HEK293T (cell line): ENCODE results near the gene CEP170B.

Source experiments
- CTCF ChIA-PET: fragments of 350-600 bp; formaldehyde crosslinking; extraction: SDS; loops from one replicate; lab custom pipeline; 2021; ENCODE audit warnings: antibody characterized with exemption, inconsistent platforms; lab: Yijun Ruan, JAX
- POLR2A ChIA-PET: fragments of 350-600 bp; formaldehyde crosslinking; extraction: SDS; loops from one replicate; lab custom pipeline; 2020; ENCODE audit warnings: antibody characterized with exemption, inconsistent platforms; lab: Yijun Ruan, JAX
- DNase-seq: peaks from one replicate; pipeline ENCODE4 v3.0.0; 2012; ENCODE audit warnings: mixed read lengths; ENCODE audit errors: extremely low spot score
- ARNT ChIP-seq: fragments of 450-650 bp; IDR thresholded peaks from 2 replicates; pipeline ENCODE4 v1.6.1; 2017; ENCODE audit warnings: mild to moderate bottlenecking
- BHLHE40 ChIP-seq: fragments of 450-650 bp; IDR thresholded peaks from 2 replicates; pipeline ENCODE4 v1.6.1; 2016; ENCODE audit warnings: mild to moderate bottlenecking, moderate library complexity, borderline replicate concordance
- CTBP1 ChIP-seq: fragments of 450-650 bp; IDR thresholded peaks from 2 replicates; pipeline ENCODE4 v1.6.1; 2016; ENCODE audit warnings: borderline replicate concordance
- ELF4 ChIP-seq: fragments of 450-650 bp; IDR thresholded peaks from 2 replicates; pipeline ENCODE4 v1.6.1; 2017; ENCODE audit warnings: antibody characterized with exemption
- FOXA1 ChIP-seq: fragments of 450-650 bp; IDR thresholded peaks from 2 replicates; pipeline ENCODE4 v1.6.1; 2016; ENCODE audit warnings: mild to moderate bottlenecking
- FOXK2 ChIP-seq: fragments of 450-650 bp; IDR thresholded peaks from 2 replicates; pipeline ENCODE4 v1.6.1; 2016; ENCODE audit warnings: mild to moderate bottlenecking
- FOXM1 ChIP-seq: fragments of 450-650 bp; IDR thresholded peaks from 2 replicates; pipeline ENCODE4 v1.6.1; 2017; ENCODE audit warnings: mild to moderate bottlenecking, borderline replicate concordance
- HDGF ChIP-seq: fragments of 450-650 bp; IDR thresholded peaks from 2 replicates; pipeline ENCODE4 v1.6.1; 2017; ENCODE audit warnings: antibody characterized with exemption, borderline replicate concordance
- L3MBTL2 ChIP-seq: fragments of 450-650 bp; conservative IDR thresholded peaks from 2 replicates; pipeline ENCODE4 v1.6.1; 2016; ENCODE audit warnings: mild to moderate bottlenecking
- LEF1 ChIP-seq: fragments of 450-650 bp; IDR thresholded peaks from 2 replicates; pipeline ENCODE4 v1.6.1; 2017; ENCODE audit warnings: mild to moderate bottlenecking, borderline replicate concordance
- NFRKB ChIP-seq: fragments of 450-650 bp; IDR thresholded peaks from 2 replicates; pipeline ENCODE4 v1.6.1; 2016; ENCODE audit warnings: mild to moderate bottlenecking, moderate library complexity
- SP1 ChIP-seq: fragments of 450-650 bp; IDR thresholded peaks from 2 replicates; pipeline ENCODE4 v1.6.1; 2017
- SUZ12 ChIP-seq: fragments of 450-650 bp; IDR thresholded peaks from 2 replicates; pipeline ENCODE4 v1.6.1; 2016; ENCODE audit warnings: mild to moderate bottlenecking
- TARDBP ChIP-seq: fragments of 450-650 bp; IDR thresholded peaks from 2 replicates; pipeline ENCODE4 v1.6.1; 2016
- ZNF384 ChIP-seq: fragments of 450-650 bp; IDR thresholded peaks from 2 replicates; pipeline ENCODE4 v1.6.1; 2016
- TF ChIP-seq, protein P1 (sequence below): fragments of 450-650 bp; IDR thresholded peaks from 2 replicates; pipeline ENCODE4 v1.6.1; 2016

The CEP170B gene

DNA sequence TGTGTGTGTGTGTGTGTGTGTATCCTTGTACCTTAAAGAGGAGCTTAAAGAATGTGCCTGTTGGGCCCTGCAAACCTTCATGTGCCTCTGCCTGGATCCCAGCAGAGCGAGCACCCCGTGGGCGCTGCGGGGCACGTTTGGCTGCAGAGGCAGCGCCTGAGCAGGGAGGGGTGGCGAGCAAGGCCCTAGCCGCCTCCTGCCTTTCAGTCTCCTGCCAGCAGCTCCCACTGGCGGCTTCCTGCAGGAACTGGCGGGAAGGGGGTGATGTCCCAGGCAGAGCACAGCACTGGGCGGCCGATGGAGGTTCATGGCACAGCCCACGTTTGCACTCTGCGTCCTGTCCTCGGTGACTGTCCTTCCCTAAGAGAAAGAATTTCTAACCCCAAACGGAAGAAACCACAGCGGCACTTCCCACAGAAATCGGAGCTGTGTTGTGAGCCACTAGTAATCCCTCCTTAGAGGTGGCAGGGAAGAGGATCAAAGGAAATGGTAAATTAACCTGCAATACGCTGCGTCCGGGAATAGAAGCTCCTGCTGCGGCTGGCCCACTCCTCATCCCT, 44.3 kb upstream of the CEP170B start:
- ChIA-PET POLR2A (interaction anchor here (1.2 to 1.7 kb wide), 2 partner anchors 26 to 50 kb away, joined by 5 to 6 read pairs; partner anchors contain the start of gene AKT1), CTCF (interaction anchor here (0.6 to 1.5 kb wide), 4 partner anchors 52 to 497 kb away, joined by 3 to 10 read pairs (median 3); partner anchors contain the start of gene SIVA1)
- TF ChIP-seq FOXA1 (no peak), ELF4 (no peak), SP1 (no peak), NFRKB (no peak), SUZ12 (no peak), TARDBP (no peak), BHLHE40 (no peak), L3MBTL2 (no peak), LEF1 (no peak), ARNT (no peak), FOXK2 (no peak), ZNF384 (no peak), CTBP1 (no peak), FOXM1 (no peak), HDGF (no peak)
- TF ChIP-seq, protein P1, sequence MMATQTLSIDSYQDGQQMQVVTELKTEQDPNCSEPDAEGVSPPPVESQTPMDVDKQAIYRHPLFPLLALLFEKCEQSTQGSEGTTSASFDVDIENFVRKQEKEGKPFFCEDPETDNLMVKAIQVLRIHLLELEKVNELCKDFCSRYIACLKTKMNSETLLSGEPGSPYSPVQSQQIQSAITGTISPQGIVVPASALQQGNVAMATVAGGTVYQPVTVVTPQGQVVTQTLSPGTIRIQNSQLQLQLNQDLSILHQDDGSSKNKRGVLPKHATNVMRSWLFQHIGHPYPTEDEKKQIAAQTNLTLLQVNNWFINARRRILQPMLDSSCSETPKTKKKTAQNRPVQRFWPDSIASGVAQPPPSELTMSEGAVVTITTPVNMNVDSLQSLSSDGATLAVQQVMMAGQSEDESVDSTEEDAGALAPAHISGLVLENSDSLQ, result no peak
- no peak for DNase-seq

DNA sequence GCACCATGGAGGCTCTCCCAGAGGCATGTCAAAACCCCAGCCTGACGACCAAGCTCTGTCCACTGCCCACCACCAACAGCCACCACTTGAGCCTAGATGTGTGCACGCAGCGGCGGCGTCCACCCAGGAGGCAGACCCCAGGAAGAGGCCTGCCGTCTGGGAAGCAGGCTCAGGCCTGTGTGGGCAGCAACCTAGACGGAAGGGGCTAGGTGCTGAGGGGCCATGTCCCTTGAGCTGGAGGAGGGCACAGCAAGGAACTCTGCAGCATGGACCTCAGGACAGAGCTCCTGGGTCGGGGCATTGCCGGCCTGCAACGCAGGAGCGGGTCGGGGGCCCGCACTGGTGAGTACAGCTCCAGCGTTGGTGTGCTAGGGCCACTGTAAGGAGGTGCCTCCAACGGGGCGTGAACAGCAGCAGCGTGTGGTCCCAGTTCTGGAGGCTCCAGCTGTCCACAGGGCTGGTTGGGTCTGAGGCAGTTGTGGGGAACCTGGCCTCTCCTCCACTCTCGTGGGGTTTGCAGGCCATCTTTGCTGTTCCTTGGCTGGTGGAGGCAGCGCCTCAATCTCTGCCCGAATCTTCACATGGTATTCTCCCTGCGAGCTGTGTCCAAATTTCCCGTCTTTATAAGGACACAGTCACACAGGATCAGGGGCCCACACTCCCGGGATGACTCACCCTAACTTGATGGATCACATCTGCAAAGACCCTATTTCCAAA, 43.7 kb upstream of the CEP170B start:
- DNase-seq, result no peak
- TF ChIP-seq FOXA1, result no peak
- TF ChIP-seq ARNT, result no peak
- no peak for TF ChIP-seq SUZ12
- ChIA-PET CTCF (interaction anchor here (1.5 kb wide), 1 partner anchor 53 kb away, joined by 10 read pairs; no protein-coding TSS in a partner anchor), POLR2A (interaction anchor here (1.2 to 1.7 kb wide), 2 partner anchors 26 to 51 kb away, joined by 5 to 6 read pairs; partner anchors contain the start of gene AKT1)

DNA sequence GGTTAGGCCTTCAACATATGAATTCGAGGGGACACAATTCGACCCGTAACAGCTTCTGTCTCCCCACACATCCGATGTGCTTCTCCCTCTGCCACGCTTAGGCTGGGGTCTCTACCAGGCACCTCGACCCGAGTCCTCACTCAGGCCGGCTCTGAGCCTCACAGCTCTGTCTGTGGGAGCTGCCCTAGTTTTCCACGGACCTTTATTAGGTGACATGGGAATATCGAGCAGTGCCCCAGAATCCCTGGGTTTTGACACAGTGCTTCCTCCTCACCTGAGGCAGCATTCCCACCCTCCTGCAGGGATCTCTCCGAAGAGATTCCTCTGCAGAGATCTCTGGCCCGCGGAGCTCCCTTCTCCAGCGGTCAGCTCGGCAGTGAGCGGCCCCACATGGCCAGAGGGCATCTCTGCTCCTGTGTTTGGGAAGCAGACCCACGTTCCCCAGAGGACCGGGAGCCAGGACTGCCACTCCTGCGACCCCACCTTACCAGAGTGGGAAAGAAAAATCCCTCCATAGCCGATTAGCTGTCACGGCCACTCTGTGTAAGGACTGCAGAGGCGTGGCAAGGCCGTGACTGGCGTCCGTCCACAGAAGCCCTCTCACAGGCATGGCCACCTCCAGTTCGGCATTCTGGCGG, 43.0 kb upstream of the CEP170B start:
- POLR2A ChIA-PET, result interaction anchor here (1.7 kb wide), 1 partner anchor 52 kb away, joined by 6 read pairs; no protein-coding TSS in a partner anchor
- TF ChIP-seq CTBP1 (no peak), SUZ12 (no peak), FOXA1 (no peak), SP1 (no peak), NFRKB (no peak), LEF1 (no peak), BHLHE40 (no peak), HDGF (no peak), FOXK2 (no peak), L3MBTL2 (no peak), ZNF384 (no peak), ARNT (no peak), ELF4 (no peak), TARDBP (no peak), FOXM1 (no peak)
- DNase-seq, result no peak
- CTCF ChIA-PET, result interaction anchor here (1.5 kb wide), 1 partner anchor 53 kb away, joined by 10 read pairs; no protein-coding TSS in a partner anchor

- no peak for DNase-seq
- ChIA-PET POLR2A (no interaction called here), CTCF (no interaction called here)
- TF ChIP-seq FOXA1, result no peak
- TF ChIP-seq ARNT, result no peak
- TF ChIP-seq CTBP1, result no peak
- no peak for TF ChIP-seq NFRKB
- TF ChIP-seq, protein P1, result no peak
- TF ChIP-seq HDGF, result no peak
- TF ChIP-seq FOXK2, result no peak
- TF ChIP-seq TARDBP, result no peak
- no peak for TF ChIP-seq SP1
- TF ChIP-seq ZNF384, result no peak
- TF ChIP-seq BHLHE40, result no peak
Measured at GRCh38 chr14:104822821-104823615, 42.0 kb upstream of the CEP170B start.

DNA sequence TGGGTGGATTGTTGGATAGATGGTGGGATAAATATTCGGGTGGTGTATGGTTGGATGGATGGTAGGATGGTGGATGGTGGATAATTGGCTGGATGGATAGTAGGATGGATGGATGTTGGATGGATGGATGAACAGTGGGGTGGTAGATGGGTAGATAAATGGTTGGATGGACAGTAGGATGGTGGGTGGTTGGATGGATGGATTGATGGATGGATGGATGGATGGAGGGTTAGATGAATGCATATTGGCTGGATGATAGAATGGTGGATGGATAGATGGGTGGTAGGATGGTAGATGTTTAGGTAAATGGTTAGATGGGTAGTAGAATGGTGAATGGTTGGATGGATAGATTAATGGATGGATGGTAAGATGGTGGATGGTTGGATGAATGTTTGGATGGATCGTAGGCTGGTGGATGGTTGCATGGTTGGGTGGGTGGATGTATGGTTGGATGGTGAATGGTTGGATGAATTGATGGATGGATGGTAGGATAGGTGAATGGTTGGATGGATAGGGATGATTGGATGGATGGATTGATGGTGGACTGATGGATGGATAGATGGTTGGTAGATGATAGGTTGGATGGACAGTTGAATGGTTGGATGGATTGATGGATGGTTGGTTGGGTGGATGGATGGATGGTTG, 40.6 kb upstream of the CEP170B start:
- no peak; the same call in 1 of the 2 replicates for TF ChIP-seq ELF4
- peak; percentile 92 for TF ChIP-seq TARDBP
- no peak for TF ChIP-seq FOXM1
- no peak for TF ChIP-seq SP1
- TF ChIP-seq ZNF384, result no peak
- no peak for TF ChIP-seq FOXA1
- peak; percentile 59 for TF ChIP-seq CTBP1
- no peak for TF ChIP-seq ARNT
- TF ChIP-seq FOXK2, result no peak
- no peak for TF ChIP-seq LEF1
- no peak for TF ChIP-seq SUZ12
- no peak for TF ChIP-seq HDGF
- DNase-seq, result no peak
- POLR2A ChIA-PET, result interaction anchor here (1.5 kb wide), 1 partner anchor 54 kb away, joined by 4 read pairs; no protein-coding TSS in a partner anchor
- CTCF ChIA-PET, result no interaction called here
